GM18499 (cell line): ENCODE results near the gene MAPRE2.
"Not testable (repeated sequence)": the region's sequence is repeated elsewhere in the genome, so short reads cannot be mapped to it uniquely, and the experiment has no call there.

Experiments used
- ATAC-seq: cut with Tn5 transposase; IDR thresholded peaks from one replicate; pipeline ENCODE4 v1.9.1; 2021; ENCODE audit warnings: moderate number of reproducible peaks; ENCODE audit not compliant: insufficient read depth, unreplicated experiment

Gene MAPRE2

DNA sequence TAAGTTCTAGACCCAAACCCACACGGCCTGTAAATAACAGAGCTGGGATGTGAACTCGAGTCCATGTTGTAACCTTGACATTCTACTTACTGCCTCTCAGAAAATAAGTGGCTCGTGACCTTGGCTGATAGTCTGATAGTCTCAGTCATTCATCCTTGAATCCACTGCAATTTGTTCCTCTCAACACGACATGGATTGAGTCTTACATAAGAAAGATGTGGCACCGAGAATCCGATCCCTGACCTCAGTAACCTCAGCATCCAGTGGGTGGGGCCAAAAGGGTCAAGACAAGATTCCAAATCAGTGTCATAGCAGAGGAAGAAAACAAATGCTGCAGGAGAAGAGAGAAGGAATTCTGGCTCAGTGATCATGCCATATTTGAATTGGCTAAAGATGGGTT is 97.6 kb downstream of the MAPRE2 start:
- ATAC-seq: no peak

DNA sequence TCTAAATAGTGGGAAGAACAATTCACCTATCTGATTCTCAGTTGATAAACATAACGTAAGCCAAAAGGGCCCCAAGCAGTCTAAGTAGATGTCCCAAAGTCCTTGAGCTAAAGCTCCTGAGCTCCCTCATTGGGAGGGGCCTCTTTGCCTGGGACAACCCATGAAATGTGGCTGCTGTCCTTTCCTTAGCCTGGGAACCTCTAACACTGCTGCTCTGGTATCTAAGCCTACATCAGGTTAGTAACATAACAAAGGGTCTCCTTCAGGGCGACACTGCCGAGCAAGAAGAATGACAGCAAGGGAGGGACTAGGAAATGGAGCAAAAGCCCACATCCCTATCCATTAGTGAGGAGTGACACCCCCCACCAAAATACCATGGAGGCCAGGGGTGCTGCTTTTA is 98.3 kb downstream of the MAPRE2 start:
- no peak for ATAC-seq

DNA sequence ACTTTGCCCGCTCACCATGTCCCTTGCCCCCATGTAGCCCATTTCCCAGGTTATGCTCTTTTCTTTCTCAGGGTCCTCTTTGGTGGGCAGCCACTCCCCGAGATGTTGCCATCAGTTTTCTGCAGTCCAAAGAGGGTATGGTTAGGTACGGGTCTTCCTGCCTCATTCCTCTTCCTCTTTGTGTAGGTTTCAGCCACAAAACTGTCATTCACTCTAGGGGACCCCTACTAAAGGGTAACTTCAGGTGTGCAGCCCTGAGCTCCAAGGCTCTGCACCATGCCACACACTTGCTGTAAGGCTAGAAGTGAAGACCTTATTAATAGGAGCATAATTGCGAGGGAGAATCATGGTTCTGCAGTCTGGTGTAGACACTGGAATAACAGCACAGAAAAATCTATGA is 99.9 kb downstream of the MAPRE2 start:
- no peak for ATAC-seq

DNA sequence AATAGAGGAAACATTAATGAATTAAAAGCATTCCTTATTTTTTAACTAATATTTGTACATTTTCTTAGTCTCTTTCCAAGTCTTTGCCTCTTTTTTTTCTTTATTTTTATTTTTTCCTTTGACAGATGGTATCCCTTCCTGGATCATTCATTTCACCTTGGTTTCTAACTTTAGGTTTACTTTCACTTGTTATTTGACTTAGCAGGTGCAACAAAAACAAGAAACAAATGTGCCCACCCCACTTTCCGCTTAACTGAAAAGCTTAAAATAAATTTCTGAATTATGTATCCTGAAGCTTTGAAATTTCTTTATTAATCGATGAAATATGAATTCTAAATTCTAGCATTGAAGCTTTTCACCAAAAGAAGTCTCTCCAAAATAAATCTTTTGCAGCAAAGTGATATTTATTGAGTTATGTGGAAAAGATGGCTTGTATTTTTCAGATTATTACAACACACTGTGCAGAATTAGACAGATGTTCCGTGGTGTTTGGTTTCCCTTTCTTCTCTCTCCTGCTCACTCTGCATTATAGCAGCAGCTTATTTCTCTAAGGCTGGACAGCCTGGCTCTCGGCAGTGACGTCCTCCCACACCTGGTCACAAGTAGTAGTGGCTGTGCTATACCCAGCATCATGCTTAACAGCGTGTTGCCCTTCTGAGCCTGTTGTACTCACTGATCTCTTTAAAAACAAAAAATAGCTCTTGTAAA is 100.5 kb downstream of the MAPRE2 start:
- ATAC-seq: no peak

DNA sequence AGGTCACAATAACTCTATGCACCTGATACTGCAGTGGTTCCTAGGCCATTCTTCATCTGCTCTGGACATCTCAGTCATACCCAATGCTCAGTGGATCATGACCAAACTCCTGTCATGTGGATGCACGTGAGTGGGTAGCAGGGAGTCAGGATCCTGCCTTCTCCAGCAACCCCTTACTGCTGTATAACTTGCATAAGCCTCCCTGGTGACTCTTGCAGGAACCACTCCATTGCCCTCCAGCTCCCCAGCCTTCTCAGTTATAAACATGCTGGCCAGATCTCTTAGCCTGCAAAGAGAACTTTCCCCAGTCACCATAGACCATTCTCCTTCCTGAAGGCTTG is 101.0 kb downstream of the MAPRE2 start:
- ATAC-seq: no peak

DNA sequence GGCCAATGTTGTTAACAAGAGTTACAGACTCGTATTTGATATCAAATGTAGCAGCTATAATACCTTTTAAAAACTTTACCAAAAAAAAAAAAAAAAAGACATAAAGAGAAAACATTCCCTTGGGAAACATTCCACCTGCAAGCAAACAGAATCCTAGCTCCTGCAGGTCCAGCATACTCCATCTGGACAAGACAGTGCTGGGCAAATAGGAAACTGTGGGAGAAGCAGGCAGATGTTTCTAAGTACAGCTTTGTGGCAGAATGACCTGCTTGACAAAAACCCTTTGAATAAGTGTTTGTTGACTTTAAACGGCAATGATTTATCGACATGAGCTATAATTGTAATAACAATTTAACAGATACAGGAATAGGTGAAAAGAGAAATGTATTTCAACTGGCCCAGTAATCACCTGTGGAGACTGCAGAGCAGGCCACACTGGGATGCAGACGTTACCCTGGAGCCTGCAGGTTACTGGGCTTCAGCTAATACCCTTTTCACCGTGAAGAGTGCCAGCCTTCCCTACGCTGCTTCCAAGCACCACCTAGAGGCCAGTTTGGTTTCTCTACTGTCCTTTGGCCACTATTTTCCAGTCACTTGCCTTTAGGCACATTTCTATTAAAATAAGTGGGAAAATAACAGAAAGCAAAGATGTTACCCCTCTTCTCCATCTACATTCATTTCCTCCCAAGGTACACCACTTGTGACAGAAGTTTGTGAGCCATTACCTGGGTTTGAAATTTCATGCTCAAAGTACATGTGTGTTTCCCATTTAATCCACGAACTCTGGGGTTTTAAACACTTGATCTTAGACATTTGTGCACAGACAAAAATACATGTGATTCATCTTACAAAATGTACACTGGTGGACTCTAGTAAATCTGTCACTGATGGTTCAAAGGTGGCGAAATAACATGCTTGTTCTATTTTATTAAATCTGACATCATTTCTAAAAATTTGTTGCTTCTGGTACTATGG is 102.7 kb downstream of the MAPRE2 start:
- ATAC-seq: no peak

DNA sequence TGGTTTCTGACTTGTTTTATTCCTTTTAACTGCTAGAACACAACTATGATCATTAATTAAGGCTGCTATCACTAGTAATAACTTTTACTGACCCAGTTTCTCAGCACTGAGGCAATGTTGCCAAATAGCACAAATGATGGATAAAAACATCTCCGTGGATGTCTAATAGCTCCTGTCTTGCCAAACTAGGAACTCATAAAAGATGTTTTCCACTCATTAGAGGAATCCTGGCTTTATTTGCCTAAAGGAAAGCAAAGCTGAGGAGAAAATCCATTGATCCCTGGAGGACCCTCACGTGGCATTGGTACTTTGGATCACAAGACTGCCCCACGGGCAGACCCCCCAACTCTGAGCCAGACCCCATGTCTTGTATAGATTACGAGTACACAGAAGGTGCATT is 103.5 kb downstream of the MAPRE2 start:
- ATAC-seq: no peak

DNA sequence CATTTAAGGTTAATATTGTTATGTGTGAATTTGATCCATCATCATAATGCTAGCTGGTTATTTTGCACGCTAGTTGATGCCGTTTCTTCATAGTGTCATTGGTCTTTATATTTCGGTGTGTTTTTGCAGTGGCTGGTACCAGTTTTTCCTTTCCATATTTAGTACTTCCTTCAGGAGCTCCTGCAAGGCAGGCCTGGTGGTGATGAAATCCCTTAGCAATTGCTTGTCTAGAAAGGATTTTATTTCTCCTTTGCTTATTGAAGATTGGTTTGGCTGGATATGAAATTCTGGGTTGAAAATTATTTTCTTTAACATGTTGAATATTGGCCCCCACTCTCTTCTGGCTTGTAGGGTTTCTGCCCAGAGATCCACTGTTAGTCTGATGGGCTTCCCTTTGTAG is 109.0 kb downstream of the MAPRE2 start:
- ATAC-seq: not testable (repeated sequence)

DNA sequence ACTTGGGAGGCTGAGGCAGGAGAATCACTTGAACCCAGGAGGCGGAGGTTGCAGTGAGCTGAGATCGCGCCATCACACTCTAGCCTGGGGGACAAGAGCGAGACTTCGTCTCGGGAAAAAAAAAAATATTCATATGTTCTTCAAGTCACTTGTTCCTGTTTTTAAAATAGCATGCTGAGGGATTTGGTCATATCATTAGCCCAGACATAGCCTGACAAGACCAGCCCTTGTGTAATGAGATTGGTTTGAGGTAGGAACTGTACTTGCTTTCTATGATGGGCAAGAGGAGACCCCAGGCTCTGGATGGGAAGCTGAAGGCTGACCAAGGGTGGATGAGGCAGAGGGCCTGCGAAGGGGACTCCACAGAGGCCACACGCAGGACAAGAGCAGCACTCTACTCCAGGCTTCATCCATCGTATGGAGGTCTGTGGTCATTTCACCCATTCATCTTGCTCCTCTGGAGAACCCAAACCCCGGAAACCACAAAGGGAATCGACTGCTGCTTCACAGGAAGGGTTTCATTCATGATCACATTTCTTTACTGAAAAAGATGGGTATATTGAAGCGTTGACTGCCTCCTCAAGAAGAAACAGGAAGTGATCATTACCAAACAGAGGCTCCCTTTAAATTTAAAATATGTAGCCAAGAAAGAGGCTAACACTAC is 112.5 kb downstream of the MAPRE2 start:
- ATAC-seq: no peak

DNA sequence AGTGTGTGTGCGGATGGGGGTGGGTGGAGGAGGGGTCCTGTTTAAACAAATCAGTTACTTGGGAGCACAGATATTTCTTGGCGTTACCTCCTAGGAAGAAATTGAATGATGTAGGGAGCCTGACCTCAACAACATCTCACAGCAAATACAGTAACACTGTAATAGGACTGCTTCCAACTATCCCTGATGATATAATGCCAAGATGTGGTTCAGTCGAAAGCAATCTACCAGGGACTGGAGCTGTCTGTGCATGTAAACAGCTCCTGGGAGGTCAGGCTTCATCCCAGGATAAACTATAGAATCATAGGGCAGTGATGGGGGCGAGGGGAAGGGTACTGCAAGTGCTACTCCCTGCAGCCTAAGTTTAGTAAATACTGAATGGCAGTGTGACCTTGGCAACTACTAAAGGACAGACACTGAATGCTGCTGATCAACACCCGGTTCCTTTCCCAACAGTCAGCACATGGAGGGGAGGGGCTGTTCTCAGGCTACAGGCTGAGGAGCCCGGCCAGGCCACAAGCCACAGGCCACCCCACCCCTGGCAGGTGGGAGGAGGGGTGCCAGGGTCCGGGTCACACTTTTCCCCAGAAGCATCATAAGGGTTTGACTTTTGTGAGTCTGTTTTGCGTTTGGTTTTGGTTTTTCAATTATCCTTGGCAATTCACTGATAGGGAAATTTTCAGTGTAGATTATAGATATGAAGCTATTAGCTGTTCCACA is 114.3 kb downstream of the MAPRE2 start:
- ATAC-seq: no peak

DNA sequence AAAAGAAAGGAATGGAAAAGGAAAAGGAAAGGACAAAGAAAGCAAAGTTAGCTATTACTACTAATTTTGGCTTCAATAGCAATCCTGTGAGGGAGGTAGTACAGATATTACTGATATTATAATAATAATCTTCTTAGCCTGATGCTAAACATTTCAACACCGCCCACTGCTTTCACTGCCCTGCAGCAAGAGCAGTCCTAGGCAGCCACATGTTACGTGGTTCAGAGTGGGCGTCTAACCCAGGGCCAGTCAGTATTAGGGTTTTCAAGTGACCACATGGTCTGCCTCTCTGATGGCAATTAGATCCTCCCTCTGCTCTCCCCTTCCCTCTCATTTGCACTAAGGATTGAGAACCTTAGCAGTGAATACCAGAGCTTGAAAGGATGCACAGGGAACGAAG is 116.0 kb downstream of the MAPRE2 start:
- no peak for ATAC-seq

DNA sequence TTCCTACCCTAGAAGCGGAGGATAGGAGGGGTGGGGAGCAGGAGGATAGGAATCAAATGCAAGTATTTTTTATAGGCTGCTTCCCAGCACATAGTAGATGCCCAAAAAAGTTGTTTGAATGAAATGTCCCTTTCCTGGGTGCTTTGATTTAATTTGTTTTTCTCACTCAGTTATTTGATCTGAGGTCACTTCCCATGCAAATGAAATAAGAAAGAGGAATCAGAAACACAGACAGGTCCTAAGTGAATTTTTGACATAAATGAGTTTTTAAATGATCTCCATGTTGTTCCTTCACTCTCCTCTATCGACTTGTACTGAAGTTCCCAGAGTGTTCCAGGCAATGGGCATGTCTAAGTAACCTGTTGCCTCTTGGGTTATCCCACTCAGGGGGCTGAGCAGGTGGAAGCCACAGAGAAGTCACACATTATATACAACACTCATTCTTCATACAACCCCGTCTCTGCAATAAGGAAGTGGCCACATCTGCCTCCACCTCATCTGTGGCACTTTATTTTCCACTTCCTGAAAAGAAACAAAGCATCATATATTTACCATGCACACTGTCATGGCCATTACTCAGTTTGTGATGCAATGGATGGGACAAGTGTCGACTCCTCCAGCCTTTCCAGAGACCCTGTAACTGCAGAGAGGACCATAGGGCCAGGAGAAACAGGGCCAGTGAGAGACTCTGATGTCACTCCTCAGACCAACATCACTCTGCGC is 117.7 kb downstream of the MAPRE2 start:
- peak; percentile 66 for ATAC-seq

DNA sequence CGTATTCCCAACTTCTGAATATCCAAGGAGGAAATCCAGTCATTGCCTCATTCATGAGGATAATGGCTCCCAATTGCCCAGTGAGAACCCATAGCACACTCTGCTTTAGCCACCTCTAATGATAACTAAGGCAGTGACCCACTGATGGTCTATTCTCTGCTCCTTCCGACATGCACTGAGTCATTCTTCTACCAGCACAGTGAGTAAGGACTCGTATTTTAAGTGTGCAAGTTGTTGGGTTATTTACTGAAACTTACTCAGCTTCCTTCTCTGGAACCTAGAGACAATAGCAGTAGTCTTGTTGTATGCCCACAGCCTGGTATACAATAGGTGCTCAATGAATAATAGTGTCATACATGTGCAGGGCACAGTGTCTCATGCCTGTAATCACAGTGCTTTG is 118.6 kb downstream of the MAPRE2 start:
- ATAC-seq: no peak

DNA sequence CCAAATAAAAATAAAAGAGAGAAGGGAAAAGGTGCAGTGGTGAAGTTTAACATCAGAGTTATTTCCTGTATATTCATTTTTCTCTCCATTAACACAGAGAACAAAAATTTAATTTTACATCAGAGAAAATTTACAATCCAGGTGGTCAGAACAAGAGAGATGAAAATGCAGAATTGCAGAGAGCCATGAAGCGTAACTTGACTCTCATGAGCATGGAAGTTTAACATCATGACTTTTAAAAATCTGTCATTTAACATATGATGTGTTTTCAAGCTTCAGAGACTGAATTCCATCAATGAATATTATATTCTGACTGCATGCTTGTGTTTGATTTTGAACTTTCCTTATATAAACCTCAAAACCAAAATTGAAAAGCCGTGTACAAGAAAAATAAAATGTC is 120.3 kb downstream of the MAPRE2 start:
- no peak for ATAC-seq

DNA sequence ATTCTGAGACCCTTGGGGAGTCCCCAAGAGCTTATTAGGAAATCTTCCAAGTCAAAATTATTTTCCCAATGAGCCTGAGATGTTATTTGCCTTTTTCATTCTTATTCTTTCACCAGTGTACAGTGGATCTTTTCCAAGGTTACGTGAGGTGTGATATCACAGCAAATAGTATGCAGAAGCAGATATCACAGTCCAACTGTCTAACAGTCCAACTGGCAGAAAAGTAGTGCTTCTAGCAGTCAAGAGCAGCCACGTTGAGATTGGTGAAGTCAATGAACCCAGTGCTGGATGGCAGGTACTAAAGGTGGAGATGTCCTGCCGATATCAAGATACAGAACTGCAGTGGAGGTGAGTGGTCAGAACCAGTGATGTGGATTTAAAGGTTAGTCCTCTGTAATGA is 120.7 kb downstream of the MAPRE2 start:
- ATAC-seq: no peak

DNA sequence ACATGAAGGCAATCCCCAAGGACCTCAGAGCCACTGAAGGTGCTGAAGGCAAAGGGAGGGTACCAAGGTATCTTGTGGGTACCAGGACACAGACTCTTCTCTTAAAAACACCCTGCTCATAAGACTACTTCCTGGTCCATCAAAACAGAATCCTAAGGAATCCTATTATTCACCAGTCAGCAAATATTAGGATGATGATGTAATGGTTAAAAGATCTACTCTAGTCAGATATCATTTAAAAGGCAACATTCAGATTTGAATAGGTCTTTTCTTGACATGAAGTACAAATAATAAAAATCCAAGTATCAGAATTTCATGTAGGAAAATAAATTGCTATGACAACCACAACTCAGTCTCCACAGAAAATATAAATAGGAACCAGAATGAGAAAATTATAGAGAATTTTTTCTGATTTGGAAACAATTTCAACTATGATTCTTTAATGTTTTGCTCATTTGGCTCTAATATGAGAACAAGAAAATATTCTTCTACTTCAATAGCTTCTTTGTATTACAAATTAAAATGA is 121.9 kb downstream of the MAPRE2 start:
- no peak for ATAC-seq

DNA sequence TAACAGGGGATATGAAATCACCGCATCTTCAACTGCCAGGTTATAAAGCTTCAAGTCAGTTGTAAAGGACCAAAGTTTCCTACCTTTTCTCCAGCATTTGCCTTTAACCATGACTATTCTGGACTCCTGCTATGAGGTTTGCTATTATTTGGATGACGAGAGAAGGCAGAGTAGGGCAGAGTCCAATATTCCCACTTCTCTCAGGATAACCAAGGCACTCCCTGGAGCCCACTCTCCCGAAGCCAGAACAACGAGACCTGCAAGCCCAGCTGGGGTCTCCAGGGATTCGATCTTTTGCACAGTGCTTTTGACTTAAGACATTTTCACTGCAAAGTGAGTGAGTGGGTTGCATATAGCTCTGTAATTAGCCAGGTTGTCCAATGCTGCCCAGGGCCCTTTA is 122.5 kb downstream of the MAPRE2 start:
- ATAC-seq: no peak

DNA sequence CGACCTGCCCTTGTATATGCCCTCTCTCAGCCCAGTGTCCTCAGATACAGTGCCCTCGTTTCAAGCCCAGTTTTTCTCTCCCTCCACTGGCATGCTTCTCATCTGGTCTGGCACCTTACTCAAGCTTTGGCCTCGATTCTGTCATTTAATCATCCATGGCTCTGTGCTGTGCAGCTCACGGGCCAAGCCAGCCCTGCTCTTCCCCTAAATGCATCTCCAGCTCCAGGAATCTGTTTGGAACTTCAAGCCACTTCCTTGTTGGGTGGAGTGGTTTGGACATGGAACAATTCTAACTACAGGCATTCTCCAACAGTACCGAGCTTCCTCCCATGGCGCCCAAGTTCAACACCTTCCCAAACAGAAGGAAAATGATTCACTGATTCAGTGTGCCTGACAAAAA is 122.9 kb downstream of the MAPRE2 start:
- no peak for ATAC-seq

DNA sequence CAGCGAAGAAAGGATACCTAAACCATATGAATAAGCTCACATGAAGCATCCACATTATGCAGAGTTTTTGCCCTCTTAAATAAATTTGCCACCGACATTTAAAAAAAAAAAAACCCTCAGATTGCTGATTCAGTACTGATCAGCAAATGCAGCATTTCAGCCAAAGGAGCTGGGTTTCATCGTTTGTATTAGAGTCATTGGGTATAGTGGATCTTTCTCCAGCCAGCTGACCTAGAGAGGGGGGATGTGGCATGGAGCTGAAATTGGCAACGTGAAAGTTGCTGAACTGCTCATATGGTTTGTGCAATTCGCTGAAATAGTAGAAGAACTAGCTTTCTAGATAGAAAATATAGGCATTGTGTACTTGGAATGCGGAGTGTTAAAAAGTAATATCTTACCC is 126.1 kb downstream of the MAPRE2 start:
- ATAC-seq: no peak

DNA sequence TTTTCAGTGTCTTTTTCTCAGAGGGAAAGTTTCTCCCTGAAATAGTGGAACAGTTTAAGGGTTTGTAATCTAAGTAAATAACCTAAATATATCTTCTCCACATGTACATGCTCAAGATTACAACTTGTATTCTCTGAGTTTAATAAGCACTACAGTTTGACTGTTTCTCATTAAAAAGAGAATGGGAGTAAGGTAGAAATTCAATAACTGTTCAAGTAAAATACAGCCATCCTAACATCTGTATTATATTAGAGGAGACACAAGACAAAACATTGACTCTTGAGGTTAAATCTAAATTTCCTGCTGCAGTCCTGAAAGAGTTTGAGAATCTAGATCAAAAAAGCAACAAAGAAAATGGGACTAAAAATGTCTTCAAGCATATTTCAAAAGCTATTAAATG is 126.6 kb downstream of the MAPRE2 start:
- no peak for ATAC-seq
